ENCODE data around the gene LAMA2. TPM values are rescaled to one million over a fixed set of nuclear protein-coding genes. Genes with fewer than 3 reads are reported as not detected.

Gene LAMA2
- total RNA-seq, 2 experiments from 2014 or later = 0.02 TPM; not detected in 1

- peaks cover 21% of the 10 kb centered on the region for H3K27me3 Mint-ChIP-seq
- ATAC-seq = no peak
- no peaks in the 10 kb centered on the region for H3K4me1 Mint-ChIP-seq
- no peak for DNase-seq
- H3K9me3 Mint-ChIP-seq (ENCODE audit: low read depth) = no peaks in the 10 kb centered on the region
- no peaks in the 10 kb centered on the region for H3K36me3 Mint-ChIP-seq
- no peak overlapping the region for H3K4me3 Mint-ChIP-seq
- CTCF ChIA-PET = no interaction called here
- no peak overlapping the region for H3K27ac Mint-ChIP-seq
These were observed 515.8 kb downstream of the LAMA2 start for GRCh38 chr6:129398764-129399163.

- peaks cover 13% of the 10 kb centered on the region for H3K27me3 Mint-ChIP-seq
- no peaks in the 10 kb centered on the region for H3K36me3 Mint-ChIP-seq
- no peaks in the 10 kb centered on the region for H3K4me1 Mint-ChIP-seq
These were observed 519.3 kb downstream of the LAMA2 start for GRCh38 chr6:129402244-129402643.

GRCh38 chr6:129411092-129411491 lies 528.2 kb downstream of the LAMA2 start:
- Mint-ChIP-seq H3K36me3 (no peaks in the 10 kb centered on the region), H3K27ac (no peak overlapping the region), H3K9me3 (ENCODE audit: low read depth) (no peaks in the 10 kb centered on the region), H3K4me3 (no peak overlapping the region), H3K27me3 (no peaks in the 10 kb centered on the region), H3K4me1 (no peaks in the 10 kb centered on the region)
- CTCF ChIA-PET = no interaction called here
- DNase-seq (no peak), ATAC-seq (no peak)

More at GRCh38 chr6:129402244-129402643, 519.3 kb downstream of the LAMA2 start:
- Mint-ChIP-seq H3K4me3 (no peak overlapping the region), H3K9me3 (ENCODE audit: low read depth) (no peaks in the 10 kb centered on the region), H3K27ac (no peak overlapping the region)
- CTCF ChIA-PET = no interaction called here
- DNase-seq (no peak), ATAC-seq (no peak)

GRCh38 chr6:129416337-129416990 lies 533.5 kb downstream of the LAMA2 start:
- H3K36me3 Mint-ChIP-seq = no peaks in the 10 kb centered on the region
- no peaks in the 10 kb centered on the region for H3K27me3 Mint-ChIP-seq
- ATAC-seq (no peak), DNase-seq (no peak)
- CTCF ChIA-PET = no interaction called here
- no peak overlapping the region for H3K27ac Mint-ChIP-seq
- H3K4me3 Mint-ChIP-seq = no peak overlapping the region
- H3K4me1 Mint-ChIP-seq = no peaks in the 10 kb centered on the region
- H3K9me3 Mint-ChIP-seq (ENCODE audit: low read depth) = no peaks in the 10 kb centered on the region

- CTCF ChIA-PET = no interaction called here
- DNase-seq = no peak
- Mint-ChIP-seq H3K36me3 (no peaks in the 10 kb centered on the region), H3K4me1 (no peaks in the 10 kb centered on the region), H3K9me3 (ENCODE audit: low read depth) (no peaks in the 10 kb centered on the region), H3K27me3 (no peaks in the 10 kb centered on the region), H3K27ac (no peak overlapping the region), H3K4me3 (no peak overlapping the region)
- no peak for ATAC-seq
These were observed 534.6 kb downstream of the LAMA2 start for GRCh38 chr6:129417416-129418086.

GRCh38 chr6:129419324-129419723 lies 536.4 kb downstream of the LAMA2 start:
- Mint-ChIP-seq H3K4me1 (no peaks in the 10 kb centered on the region), H3K27me3 (no peaks in the 10 kb centered on the region), H3K36me3 (no peaks in the 10 kb centered on the region), H3K9me3 (ENCODE audit: low read depth) (no peaks in the 10 kb centered on the region), H3K4me3 (no peak overlapping the region), H3K27ac (no peak overlapping the region)
- CTCF ChIA-PET = no interaction called here
- ATAC-seq (no peak), DNase-seq (no peak)

GRCh38 chr6:129426343-129426742 lies 543.4 kb downstream of the LAMA2 start:
- no peaks in the 10 kb centered on the region for H3K36me3 Mint-ChIP-seq
- CTCF ChIA-PET = no interaction called here
- no peaks in the 10 kb centered on the region for H3K27me3 Mint-ChIP-seq
- no peaks in the 10 kb centered on the region for H3K4me1 Mint-ChIP-seq
- no peak overlapping the region for H3K27ac Mint-ChIP-seq
- H3K9me3 Mint-ChIP-seq (ENCODE audit: low read depth) = no peaks in the 10 kb centered on the region
- no peak overlapping the region for H3K4me3 Mint-ChIP-seq
- DNase-seq = no peak
- no peak for ATAC-seq

- no peak for DNase-seq
- Mint-ChIP-seq H3K27me3 (peaks cover 4% of the 10 kb centered on the region), H3K4me1 (no peaks in the 10 kb centered on the region), H3K4me3 (no peak overlapping the region), H3K27ac (no peak overlapping the region), H3K9me3 (ENCODE audit: low read depth) (no peaks in the 10 kb centered on the region), H3K36me3 (no peaks in the 10 kb centered on the region)
- CTCF ChIA-PET = no interaction called here
- no peak for ATAC-seq
These were observed 547.0 kb downstream of the LAMA2 start for GRCh38 chr6:129429956-129430355.

- no peaks in the 10 kb centered on the region for H3K9me3 Mint-ChIP-seq (ENCODE audit: low read depth)
- CTCF ChIA-PET = interaction anchor here (0.5 kb wide), 1 partner anchor 58 kb away, joined by 3 read pairs; no protein-coding TSS in a partner anchor
- peaks cover 13% of the 10 kb centered on the region for H3K27me3 Mint-ChIP-seq
- no peak for ATAC-seq
- H3K4me1 Mint-ChIP-seq = no peaks in the 10 kb centered on the region
- DNase-seq = no peak
- no peak overlapping the region for H3K4me3 Mint-ChIP-seq
- no peak overlapping the region for H3K27ac Mint-ChIP-seq
- no peaks in the 10 kb centered on the region for H3K36me3 Mint-ChIP-seq
These were observed 549.8 kb downstream of the LAMA2 start for GRCh38 chr6:129432738-129433137.

GRCh38 chr6:129434091-129434490 lies 551.2 kb downstream of the LAMA2 start:
- Mint-ChIP-seq H3K4me1 (no peaks in the 10 kb centered on the region), H3K36me3 (no peaks in the 10 kb centered on the region), H3K27me3 (peaks cover 15% of the 10 kb centered on the region), H3K4me3 (no peak overlapping the region), H3K27ac (no peak overlapping the region), H3K9me3 (ENCODE audit: low read depth) (no peaks in the 10 kb centered on the region)
- ATAC-seq = no peak
- DNase-seq = no peak
- CTCF ChIA-PET = no interaction called here

GRCh38 chr6:129440691-129441090 lies 557.8 kb downstream of the LAMA2 start:
- DNase-seq = no peak
- CTCF ChIA-PET = interaction anchor here (0.6 to 1.1 kb wide), 3 partner anchors 70 to 660 kb away, joined by 3 to 4 read pairs (median 3); no protein-coding TSS in a partner anchor
- Mint-ChIP-seq H3K27me3 (peaks cover 18% of the 10 kb centered on the region), H3K27ac (no peak overlapping the region), H3K4me3 (no peak overlapping the region), H3K9me3 (ENCODE audit: low read depth) (no peaks in the 10 kb centered on the region), H3K36me3 (no peaks in the 10 kb centered on the region), H3K4me1 (no peaks in the 10 kb centered on the region)
- ATAC-seq = no peak

GRCh38 chr6:129444683-129445082 lies 561.7 kb downstream of the LAMA2 start:
- H3K4me1 Mint-ChIP-seq = peaks cover 9% of the 10 kb centered on the region

GRCh38 chr6:129446272-129447197 lies 563.6 kb downstream of the LAMA2 start:
- Mint-ChIP-seq H3K9me3 (ENCODE audit: low read depth) (peaks cover 2% of the 10 kb centered on the region), H3K4me1 (peaks cover 16% of the 10 kb centered on the region), H3K36me3 (peaks cover 6% of the 10 kb centered on the region), H3K27me3 (peaks cover 10% of the 10 kb centered on the region), H3K27ac (no peak overlapping the region), H3K4me3 (no peak overlapping the region)
- DNase-seq (no peak), ATAC-seq (no peak)
- CTCF ChIA-PET = no interaction called here

More at GRCh38 chr6:129444683-129445082, 561.7 kb downstream of the LAMA2 start:
- Mint-ChIP-seq H3K9me3 (ENCODE audit: low read depth) (no peaks in the 10 kb centered on the region), H3K36me3 (peaks cover 2% of the 10 kb centered on the region), H3K4me3 (no peak overlapping the region), H3K27ac (no peak overlapping the region), H3K27me3 (peaks cover 7% of the 10 kb centered on the region)
- CTCF ChIA-PET = no interaction called here
- DNase-seq = no peak
- ATAC-seq = no peak
